ENCODE results near the gene SLC16A6. TPM values are rescaled to one million over a fixed set of nuclear protein-coding genes. Genes with fewer than 3 reads are reported as not detected.
A peak's percentile ranks its signal among the peaks of the same experiment; 100 is the strongest.
"Not testable (repeated sequence)": the region's sequence is repeated elsewhere in the genome, so short reads cannot be mapped to it uniquely, and the experiment has no call there.

Gene SLC16A6
- polyA plus RNA-seq, 1 donor from 2014 or later: 15.6 TPM

DNA sequence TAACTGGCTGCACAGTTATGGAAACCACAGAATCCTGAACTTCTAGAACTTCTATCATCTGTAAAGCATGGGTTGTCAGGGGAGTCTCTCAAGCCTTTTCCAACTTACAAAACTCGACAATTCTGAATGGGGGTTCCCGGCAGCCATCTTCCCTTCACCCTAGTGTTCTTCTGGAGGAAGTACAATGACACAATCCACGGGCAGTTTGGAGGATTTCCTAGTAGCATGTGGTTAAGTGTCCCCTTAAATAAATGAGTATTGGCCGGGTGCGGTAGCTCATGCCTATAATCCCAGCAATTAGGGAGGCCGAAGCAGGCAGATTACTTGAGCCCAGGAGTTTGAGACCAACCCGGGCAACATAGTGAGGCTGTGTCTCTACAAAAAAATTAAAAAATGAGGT is 2.1 kb downstream of the SLC16A6 start:
- Histone ChIP-seq H3K79me2 (replicated peaks; ENCODE audit: insufficient read depth, low read length) (no peaks in the 10 kb centered on the region), H3K4me3 (ENCODE audit: low read length) (peak overlapping the region; percentile 82), H3K27me3 (ENCODE audit: insufficient read depth, low read depth, low read length) (peaks cover 4% of the 10 kb centered on the region), H3K36me3 (ENCODE audit: insufficient read depth, low read length) (no peaks in the 10 kb centered on the region), H3K9ac (ENCODE audit: low read length) (no peak overlapping the region), H2AFZ (ENCODE audit: low read depth, low read length) (no peak overlapping the region), H3K9me2 (ENCODE audit: insufficient read depth, low read length) (no peaks in the 10 kb centered on the region), H3K4me2 (ENCODE audit: low read length) (no peak overlapping the region), H3K9me3 (ENCODE audit: low read length) (no peaks in the 10 kb centered on the region), H3K27ac (ENCODE audit: low read length) (no peak overlapping the region), H3F3A (ENCODE audit: insufficient read depth, low read length, poor library complexity, severe bottlenecking) (no peaks in the 10 kb centered on the region), H4K20me1 (ENCODE audit: insufficient read depth) (peaks cover 3% of the 10 kb centered on the region)
- TF ChIP-seq RAD21 (conservative IDR thresholded peaks at IDR 0.05) (no peak), MXI1 (conservative IDR thresholded peaks at IDR 0.05; ENCODE audit: poor library complexity, severe bottlenecking) (no peak), SMC3 (conservative IDR thresholded peaks at IDR 0.05; ENCODE audit: poor library complexity) (no peak), EP300 (conservative IDR thresholded peaks at IDR 0.05; ENCODE audit: poor library complexity, severe bottlenecking) (no peak), POLR2AphosphoS5 (IDR thresholded peaks at IDR 0.05) (no peak), TAF1 (IDR thresholded peaks at IDR 0.05; ENCODE audit: low read depth) (no peak), EZH2 (IDR thresholded peaks at IDR 0.05; ENCODE audit: borderline replicate concordance, insufficient read depth, low read length, poor library complexity, severe bottlenecking) (no peak)
- TF ChIP-seq, protein P1, sequence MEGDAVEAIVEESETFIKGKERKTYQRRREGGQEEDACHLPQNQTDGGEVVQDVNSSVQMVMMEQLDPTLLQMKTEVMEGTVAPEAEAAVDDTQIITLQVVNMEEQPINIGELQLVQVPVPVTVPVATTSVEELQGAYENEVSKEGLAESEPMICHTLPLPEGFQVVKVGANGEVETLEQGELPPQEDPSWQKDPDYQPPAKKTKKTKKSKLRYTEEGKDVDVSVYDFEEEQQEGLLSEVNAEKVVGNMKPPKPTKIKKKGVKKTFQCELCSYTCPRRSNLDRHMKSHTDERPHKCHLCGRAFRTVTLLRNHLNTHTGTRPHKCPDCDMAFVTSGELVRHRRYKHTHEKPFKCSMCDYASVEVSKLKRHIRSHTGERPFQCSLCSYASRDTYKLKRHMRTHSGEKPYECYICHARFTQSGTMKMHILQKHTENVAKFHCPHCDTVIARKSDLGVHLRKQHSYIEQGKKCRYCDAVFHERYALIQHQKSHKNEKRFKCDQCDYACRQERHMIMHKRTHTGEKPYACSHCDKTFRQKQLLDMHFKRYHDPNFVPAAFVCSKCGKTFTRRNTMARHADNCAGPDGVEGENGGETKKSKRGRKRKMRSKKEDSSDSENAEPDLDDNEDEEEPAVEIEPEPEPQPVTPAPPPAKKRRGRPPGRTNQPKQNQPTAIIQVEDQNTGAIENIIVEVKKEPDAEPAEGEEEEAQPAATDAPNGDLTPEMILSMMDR (IDR thresholded peaks at IDR 0.05; ENCODE audit: poor library complexity, severe bottlenecking): no peak
- TF ChIP-seq, protein P2, sequence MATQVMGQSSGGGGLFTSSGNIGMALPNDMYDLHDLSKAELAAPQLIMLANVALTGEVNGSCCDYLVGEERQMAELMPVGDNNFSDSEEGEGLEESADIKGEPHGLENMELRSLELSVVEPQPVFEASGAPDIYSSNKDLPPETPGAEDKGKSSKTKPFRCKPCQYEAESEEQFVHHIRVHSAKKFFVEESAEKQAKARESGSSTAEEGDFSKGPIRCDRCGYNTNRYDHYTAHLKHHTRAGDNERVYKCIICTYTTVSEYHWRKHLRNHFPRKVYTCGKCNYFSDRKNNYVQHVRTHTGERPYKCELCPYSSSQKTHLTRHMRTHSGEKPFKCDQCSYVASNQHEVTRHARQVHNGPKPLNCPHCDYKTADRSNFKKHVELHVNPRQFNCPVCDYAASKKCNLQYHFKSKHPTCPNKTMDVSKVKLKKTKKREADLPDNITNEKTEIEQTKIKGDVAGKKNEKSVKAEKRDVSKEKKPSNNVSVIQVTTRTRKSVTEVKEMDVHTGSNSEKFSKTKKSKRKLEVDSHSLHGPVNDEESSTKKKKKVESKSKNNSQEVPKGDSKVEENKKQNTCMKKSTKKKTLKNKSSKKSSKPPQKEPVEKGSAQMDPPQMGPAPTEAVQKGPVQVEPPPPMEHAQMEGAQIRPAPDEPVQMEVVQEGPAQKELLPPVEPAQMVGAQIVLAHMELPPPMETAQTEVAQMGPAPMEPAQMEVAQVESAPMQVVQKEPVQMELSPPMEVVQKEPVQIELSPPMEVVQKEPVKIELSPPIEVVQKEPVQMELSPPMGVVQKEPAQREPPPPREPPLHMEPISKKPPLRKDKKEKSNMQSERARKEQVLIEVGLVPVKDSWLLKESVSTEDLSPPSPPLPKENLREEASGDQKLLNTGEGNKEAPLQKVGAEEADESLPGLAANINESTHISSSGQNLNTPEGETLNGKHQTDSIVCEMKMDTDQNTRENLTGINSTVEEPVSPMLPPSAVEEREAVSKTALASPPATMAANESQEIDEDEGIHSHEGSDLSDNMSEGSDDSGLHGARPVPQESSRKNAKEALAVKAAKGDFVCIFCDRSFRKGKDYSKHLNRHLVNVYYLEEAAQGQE (IDR thresholded peaks at IDR 0.05; ENCODE audit: borderline replicate concordance): no peak

DNA sequence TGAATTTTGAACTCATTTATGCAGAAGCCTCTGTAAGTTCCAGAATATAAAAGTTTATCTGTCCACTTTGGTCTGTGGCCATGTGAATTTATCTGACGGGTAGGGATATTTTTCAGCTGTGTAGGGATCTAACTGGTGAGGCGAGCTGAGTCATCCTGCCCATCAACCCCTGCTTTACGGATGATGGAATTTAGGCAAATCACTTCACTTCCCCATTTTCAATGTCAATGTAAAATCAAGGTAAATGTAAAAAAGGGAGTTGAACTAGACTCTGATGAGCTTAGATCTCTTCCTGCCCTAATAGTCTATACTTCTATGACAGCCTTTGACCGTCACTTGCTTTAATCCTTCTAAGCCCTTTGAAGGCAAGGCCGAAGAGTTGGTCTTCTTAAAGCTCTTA is 2.6 kb downstream of the SLC16A6 start:
- Histone ChIP-seq H3K4me3 (ENCODE audit: low read length) (peak overlapping the region; percentile 82), H3K9me2 (ENCODE audit: insufficient read depth, low read length) (no peaks in the 10 kb centered on the region), H3K36me3 (ENCODE audit: insufficient read depth, low read length) (no peaks in the 10 kb centered on the region), H2AFZ (ENCODE audit: low read depth, low read length) (no peak overlapping the region), H3K79me2 (replicated peaks; ENCODE audit: insufficient read depth, low read length) (no peaks in the 10 kb centered on the region), H3K27me3 (ENCODE audit: insufficient read depth, low read depth, low read length) (peaks cover 4% of the 10 kb centered on the region), H3F3A (ENCODE audit: insufficient read depth, low read length, poor library complexity, severe bottlenecking) (no peaks in the 10 kb centered on the region), H4K20me1 (ENCODE audit: insufficient read depth) (peaks cover 3% of the 10 kb centered on the region), H3K4me2 (ENCODE audit: low read length) (no peak overlapping the region), H3K27ac (ENCODE audit: low read length) (no peak overlapping the region), H3K9ac (ENCODE audit: low read length) (no peak overlapping the region), H3K9me3 (ENCODE audit: low read length) (no peaks in the 10 kb centered on the region)
- no peak for TF ChIP-seq RAD21 (conservative IDR thresholded peaks at IDR 0.05)
- TF ChIP-seq POLR2AphosphoS5 (IDR thresholded peaks at IDR 0.05): no peak
- TF ChIP-seq, protein P1 (IDR thresholded peaks at IDR 0.05; ENCODE audit: poor library complexity, severe bottlenecking): no peak
- no peak for TF ChIP-seq SMC3 (conservative IDR thresholded peaks at IDR 0.05; ENCODE audit: poor library complexity)
- no peak for TF ChIP-seq EP300 (conservative IDR thresholded peaks at IDR 0.05; ENCODE audit: poor library complexity, severe bottlenecking)
- TF ChIP-seq TAF1 (IDR thresholded peaks at IDR 0.05; ENCODE audit: low read depth): no peak
- no peak for TF ChIP-seq EZH2 (IDR thresholded peaks at IDR 0.05; ENCODE audit: borderline replicate concordance, insufficient read depth, low read length, poor library complexity, severe bottlenecking)

DNA sequence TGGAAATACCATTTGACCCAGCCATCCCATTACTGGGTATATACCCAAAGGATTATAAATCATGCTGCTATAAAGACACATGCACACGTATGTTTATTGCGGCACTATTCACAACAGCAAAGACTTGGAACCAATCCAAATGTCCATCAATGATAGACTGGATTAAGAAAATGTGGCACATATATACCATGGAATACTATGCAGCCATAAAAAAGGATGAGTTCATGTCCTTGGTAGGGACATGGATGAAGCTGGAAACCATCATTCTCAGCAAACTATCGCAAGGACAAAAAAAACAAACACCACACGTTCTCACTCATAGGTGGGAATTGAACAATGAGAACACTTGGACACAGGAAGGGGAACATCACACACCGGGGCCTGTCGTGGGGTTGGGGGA is 9.0 kb downstream of the SLC16A6 start:
- not testable (repeated sequence) for H3K36me3 ChIP-seq (ENCODE audit: insufficient read depth, low read length); H4K20me1 ChIP-seq (ENCODE audit: insufficient read depth); H3K9ac ChIP-seq (ENCODE audit: low read length); H3K9me2 ChIP-seq (ENCODE audit: insufficient read depth, low read length); H3K9me3 ChIP-seq (ENCODE audit: low read length); H2AFZ ChIP-seq (ENCODE audit: low read depth, low read length); H3K4me3 ChIP-seq (ENCODE audit: low read length); H3K79me2 ChIP-seq (replicated peaks; ENCODE audit: insufficient read depth, low read length); H3K27me3 ChIP-seq (ENCODE audit: insufficient read depth, low read depth, low read length); H3K4me2 ChIP-seq (ENCODE audit: low read length); H3F3A ChIP-seq (ENCODE audit: insufficient read depth, low read length, poor library complexity, severe bottlenecking); H3K27ac ChIP-seq (ENCODE audit: low read length)

All from neural cell (in vitro differentiated cells).